Activated naive CD4-positive, alpha-beta T cell treated with anti-CD3 and anti-CD28 coated beads, Interleukin-2, amount 50 U/mL, for 24 hours (primary cell): Measurements from ENCODE around the gene MAPT.

Experiments used
- H3K27ac Mint-ChIP-seq: one replicate; pipeline ENCODE4 v1.8.0; 2021; ENCODE audit warnings: mild to moderate bottlenecking, mixed read lengths
- H3K27me3 Mint-ChIP-seq: one replicate; pipeline ENCODE4 v1.8.0; 2021; ENCODE audit warnings: mixed read lengths
- H3K36me3 Mint-ChIP-seq: one replicate; pipeline ENCODE4 v1.8.0; 2021; ENCODE audit warnings: mixed read lengths
- H3K4me1 Mint-ChIP-seq: one replicate; pipeline ENCODE4 v1.8.0; 2021; ENCODE audit warnings: mixed read lengths
- H3K4me3 Mint-ChIP-seq: one replicate; pipeline ENCODE4 v1.8.0; 2021; ENCODE audit warnings: mild to moderate bottlenecking, mixed read lengths
- H3K9me3 Mint-ChIP-seq: one replicate; pipeline ENCODE4 v1.8.0; 2021; ENCODE audit warnings: mixed read lengths

The MAPT gene

GRCh38 chr17:45876539-45876938, 17.8 kb upstream of the MAPT start:
- Mint-ChIP-seq H3K4me3 (no peak overlapping the region), H3K27me3 (no peaks in the 10 kb centered on the region), H3K27ac (no peak overlapping the region), H3K4me1 (peaks cover 11% of the 10 kb centered on the region), H3K36me3 (no peaks in the 10 kb centered on the region), H3K9me3 (no peaks in the 10 kb centered on the region)

DNA sequence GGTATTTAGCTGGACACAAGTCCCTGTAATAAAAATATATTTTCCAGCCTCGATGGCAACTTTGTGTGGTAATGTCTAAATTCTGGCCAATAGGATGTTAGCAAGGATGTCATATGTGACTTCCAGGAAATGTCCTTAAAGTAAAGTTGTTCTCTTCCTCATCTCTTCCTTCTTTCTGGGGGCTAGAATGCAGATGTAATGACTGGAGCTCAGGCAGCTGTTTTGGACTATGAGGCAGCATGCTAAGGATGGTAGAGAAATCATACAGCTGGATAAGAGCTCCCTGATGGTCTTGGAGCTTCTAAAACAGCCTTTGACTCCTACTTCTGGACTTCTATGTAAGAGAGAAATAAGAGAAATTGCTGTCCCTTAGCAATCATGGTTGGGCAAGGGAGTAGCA, 16.9 kb upstream of the MAPT start:
- Mint-ChIP-seq H3K27ac (no peak overlapping the region), H3K9me3 (no peaks in the 10 kb centered on the region), H3K36me3 (no peaks in the 10 kb centered on the region), H3K4me3 (no peak overlapping the region), H3K4me1 (peaks cover 11% of the 10 kb centered on the region), H3K27me3 (no peaks in the 10 kb centered on the region)

DNA sequence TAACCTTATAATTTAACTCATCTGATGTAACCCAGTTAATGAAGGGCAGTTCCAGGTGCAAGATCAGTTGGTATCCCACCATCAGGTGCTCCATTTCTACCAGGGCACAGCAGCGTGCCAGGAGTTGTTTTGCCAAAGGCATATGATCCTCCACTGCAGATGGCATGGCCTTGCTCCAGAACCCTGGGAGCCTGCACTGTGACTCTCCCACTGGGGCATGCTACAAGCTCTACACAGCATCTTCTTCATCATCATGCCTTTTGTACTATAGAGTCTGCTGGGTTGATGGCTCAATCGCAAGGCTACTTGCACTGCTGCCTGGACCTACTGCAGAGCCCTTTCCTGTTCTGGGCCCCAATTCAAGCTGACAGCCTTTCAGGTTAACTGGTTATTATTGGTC, 11.3 kb upstream of the MAPT start:
- Mint-ChIP-seq H3K4me3 (no peak overlapping the region), H3K4me1 (no peaks in the 10 kb centered on the region), H3K36me3 (no peaks in the 10 kb centered on the region), H3K27ac (no peak overlapping the region), H3K27me3 (no peaks in the 10 kb centered on the region), H3K9me3 (no peaks in the 10 kb centered on the region)

DNA sequence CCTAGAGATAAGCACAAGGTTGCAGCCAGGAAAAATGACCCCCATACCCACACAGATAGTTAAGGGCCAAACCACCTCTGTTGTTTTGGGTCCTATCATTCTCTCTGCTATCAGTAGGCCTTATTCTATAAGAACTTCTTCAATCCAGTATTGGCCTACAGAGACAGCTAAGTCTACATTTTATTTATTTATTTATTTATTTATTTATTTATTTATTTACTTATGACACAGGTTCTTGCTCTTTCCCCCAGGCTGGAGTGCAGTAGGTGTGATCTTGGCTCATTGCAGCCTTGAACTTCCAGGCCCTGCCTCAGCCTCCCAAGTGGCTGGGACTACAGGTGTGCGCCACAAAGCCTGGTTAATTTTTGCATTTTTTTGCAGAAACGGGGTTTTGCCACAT, 7.5 kb upstream of the MAPT start:
- Mint-ChIP-seq H3K4me1 (no peaks in the 10 kb centered on the region), H3K36me3 (no peaks in the 10 kb centered on the region), H3K27me3 (no peaks in the 10 kb centered on the region), H3K4me3 (no peak overlapping the region), H3K27ac (no peak overlapping the region), H3K9me3 (no peaks in the 10 kb centered on the region)

DNA sequence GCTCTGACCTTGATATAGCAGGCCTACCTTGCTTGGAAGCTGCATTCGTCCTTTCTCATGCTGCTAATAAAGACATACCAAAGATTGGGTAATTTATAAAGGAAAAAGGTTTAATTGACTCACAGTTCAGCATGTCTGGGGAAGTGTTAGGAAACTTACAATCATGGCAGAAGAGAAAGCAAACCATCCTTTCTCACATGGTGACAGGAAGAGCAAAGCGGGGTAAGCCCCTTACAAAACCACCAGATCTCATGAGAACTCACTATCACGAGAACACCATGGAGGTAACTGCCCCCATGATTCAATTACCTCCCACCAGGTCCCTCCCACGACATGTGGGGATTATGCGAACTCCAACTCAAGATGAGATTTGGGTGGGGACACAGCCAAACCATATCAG, 6.0 kb upstream of the MAPT start:
- Mint-ChIP-seq H3K9me3 (no peaks in the 10 kb centered on the region), H3K4me1 (no peaks in the 10 kb centered on the region), H3K27me3 (no peaks in the 10 kb centered on the region), H3K27ac (no peak overlapping the region), H3K36me3 (no peaks in the 10 kb centered on the region), H3K4me3 (no peak overlapping the region)

- Mint-ChIP-seq H3K36me3 (no peaks in the 10 kb centered on the region), H3K27me3 (no peaks in the 10 kb centered on the region), H3K27ac (no peak overlapping the region), H3K9me3 (no peaks in the 10 kb centered on the region), H3K4me1 (peaks cover 4% of the 10 kb centered on the region), H3K4me3 (no peak overlapping the region)
These were observed 4.8 kb upstream of the MAPT start for GRCh38 chr17:45889579-45889978.

DNA sequence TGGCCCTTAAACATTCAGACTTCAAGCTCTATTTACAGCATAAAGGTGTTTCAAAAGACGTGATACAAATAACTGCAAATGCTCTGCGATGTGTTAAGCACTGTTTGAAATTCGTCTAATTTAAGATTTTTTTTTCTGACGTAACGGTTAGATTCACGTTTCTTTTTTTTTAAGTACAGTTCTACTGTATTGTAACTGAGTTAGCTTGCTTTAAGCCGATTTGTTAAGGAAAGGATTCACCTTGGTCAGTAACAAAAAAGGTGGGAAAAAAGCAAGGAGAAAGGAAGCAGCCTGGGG, 681 bp upstream of the MAPT start:
- peaks cover 11% of the 10 kb centered on the region for H3K27me3 Mint-ChIP-seq
- H3K36me3 Mint-ChIP-seq = no peaks in the 10 kb centered on the region
- H3K9me3 Mint-ChIP-seq = no peaks in the 10 kb centered on the region
- peaks cover 26% of the 10 kb centered on the region for H3K4me1 Mint-ChIP-seq
- peak overlapping the region; percentile 88 for H3K4me3 Mint-ChIP-seq
- peak overlapping the region; percentile 70 for H3K27ac Mint-ChIP-seq

DNA sequence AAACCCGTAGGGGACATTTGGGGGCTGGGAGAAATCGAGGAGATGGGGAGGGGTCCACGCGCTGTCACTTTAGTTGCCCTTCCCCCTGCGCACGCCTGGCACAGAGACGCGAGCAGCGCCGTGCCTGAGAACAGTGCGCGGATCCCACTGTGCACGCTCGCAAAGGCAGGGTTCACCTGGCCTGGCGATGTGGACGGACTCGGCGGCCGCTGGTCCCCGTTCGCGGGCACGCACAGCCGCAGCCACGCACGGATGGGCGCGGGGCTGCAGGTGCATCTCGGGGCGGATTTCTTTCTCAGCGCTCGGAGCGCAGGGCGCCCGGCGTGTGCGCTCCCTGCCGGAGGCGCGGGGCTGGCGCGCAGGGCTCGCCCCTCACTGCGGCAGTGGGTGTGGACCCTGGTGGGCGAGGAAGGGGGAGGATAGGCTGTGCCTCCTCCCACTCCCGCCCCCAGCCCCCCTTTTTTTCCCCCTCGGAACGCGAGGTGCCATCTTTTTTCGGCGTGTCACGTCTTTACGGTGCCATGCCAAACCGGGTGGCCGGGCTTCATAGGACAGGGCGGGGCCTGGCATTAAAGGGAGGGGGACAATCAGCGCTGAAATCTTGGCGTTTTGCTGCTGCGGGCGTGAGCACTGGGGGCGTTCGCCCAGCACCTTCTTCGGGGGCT, 1.1 kb downstream of the MAPT start:
- Mint-ChIP-seq H3K36me3 (no peaks in the 10 kb centered on the region), H3K27ac (peak overlapping the region; percentile 35), H3K27me3 (peaks cover 23% of the 10 kb centered on the region), H3K4me1 (peaks cover 27% of the 10 kb centered on the region), H3K9me3 (no peaks in the 10 kb centered on the region), H3K4me3 (peak overlapping the region; percentile 88)

DNA sequence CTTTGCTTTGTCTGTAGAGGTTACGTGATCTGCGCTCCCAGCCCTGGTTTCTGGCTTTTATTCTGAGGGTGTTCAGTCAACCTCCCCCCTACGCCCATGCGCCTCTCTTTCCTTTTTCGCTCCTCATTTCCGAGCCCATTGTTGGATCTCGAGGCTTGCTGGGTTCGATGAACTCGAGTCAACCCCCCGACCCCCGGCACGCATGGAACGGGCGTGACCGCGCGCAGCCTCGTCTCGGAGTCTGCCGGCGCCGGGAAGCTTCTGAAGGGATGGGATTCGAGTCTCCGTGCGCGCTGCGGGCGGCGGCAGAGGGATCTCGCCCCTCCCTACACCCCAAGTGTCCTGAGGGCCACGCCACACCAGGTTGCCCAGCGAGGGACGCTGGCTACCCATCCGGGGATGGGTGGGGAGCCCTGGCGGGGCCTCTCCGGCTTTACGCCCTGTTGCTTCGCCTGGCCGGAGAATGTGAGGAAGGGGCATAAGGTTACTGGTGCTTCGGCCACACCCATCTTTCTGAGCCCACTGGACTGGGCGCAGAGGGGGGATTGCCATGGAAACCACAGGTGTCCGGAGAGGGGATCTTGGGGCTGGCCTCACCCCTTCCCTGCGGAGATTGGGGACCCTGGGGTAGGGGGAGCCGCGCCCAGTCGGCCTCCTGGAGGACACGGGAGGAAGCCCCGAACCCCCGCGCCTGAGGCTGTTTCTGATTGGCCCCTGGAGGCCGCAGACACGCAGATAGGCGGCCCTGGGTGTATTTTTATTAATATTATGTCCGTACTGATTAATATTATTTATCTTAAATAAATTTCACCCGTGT, 1.8 kb downstream of the MAPT start:
- Mint-ChIP-seq H3K4me3 (peak overlapping the region; percentile 88), H3K27me3 (peaks cover 29% of the 10 kb centered on the region), H3K9me3 (no peaks in the 10 kb centered on the region), H3K36me3 (no peaks in the 10 kb centered on the region), H3K4me1 (peaks cover 27% of the 10 kb centered on the region), H3K27ac (no peak overlapping the region)

GRCh38 chr17:45896803-45897693, 2.7 kb downstream of the MAPT start:
- Mint-ChIP-seq H3K36me3 (no peaks in the 10 kb centered on the region), H3K9me3 (no peaks in the 10 kb centered on the region), H3K4me3 (peak overlapping the region; percentile 54), H3K27me3 (peaks cover 33% of the 10 kb centered on the region), H3K27ac (no peak overlapping the region), H3K4me1 (peaks cover 27% of the 10 kb centered on the region)

DNA sequence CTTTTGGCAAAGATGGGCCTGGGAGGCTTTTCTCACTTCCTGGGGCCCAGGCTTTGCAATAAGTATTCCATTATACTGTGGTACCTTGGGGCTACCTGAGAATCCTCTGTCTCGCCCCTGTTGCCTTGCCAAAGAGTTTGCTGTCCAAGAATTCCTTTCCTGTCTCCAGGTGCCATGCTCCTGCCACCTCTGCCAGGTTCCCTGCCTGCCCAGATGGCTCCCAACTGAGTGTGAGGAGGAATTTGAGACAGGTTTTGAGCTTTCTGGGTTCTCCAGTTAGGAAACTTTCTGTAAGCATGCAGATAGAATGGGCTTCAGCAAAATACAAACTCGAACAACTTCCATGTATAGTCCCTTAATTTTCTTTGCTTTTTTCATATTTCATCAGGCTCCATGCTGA, 5.8 kb downstream of the MAPT start:
- H3K4me3 Mint-ChIP-seq = no peak overlapping the region
- H3K27ac Mint-ChIP-seq = no peak overlapping the region
- peaks cover 21% of the 10 kb centered on the region for H3K4me1 Mint-ChIP-seq
- no peaks in the 10 kb centered on the region for H3K36me3 Mint-ChIP-seq
- peaks cover 39% of the 10 kb centered on the region for H3K27me3 Mint-ChIP-seq
- no peaks in the 10 kb centered on the region for H3K9me3 Mint-ChIP-seq

DNA sequence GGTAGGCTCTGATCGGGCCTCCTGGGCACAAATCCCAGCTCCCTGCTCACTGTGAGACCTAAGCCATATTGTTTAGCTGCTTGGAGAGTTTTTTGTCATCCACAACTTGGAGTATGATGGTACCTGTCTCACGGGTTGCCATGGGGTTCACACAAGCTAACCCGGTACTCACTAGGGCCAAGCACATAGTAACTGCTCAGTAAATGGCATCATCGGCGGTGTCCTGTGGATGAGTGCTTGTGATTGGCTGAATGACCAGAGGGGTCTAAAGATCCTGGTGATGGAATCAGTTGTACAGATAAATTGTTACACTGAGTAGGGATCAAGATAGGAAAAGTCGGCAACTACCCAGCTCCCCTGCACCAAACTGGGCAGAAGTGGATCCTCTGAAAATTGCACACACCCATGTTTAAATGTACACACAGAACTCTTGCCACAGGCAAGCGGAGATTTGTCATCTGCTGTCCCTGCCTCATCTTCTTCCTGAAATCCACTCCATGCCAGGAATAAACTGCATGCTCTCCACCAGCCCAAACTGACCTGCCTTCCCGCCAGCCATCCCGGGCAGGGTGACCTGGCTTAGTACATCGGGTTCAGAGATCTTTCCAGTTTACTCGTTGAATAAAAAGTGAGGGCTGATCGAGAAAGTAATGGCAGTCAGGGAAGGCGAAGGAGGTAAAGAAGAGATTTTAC, 6.5 kb downstream of the MAPT start:
- H3K4me1 Mint-ChIP-seq = peaks cover 19% of the 10 kb centered on the region
- H3K27ac Mint-ChIP-seq = no peak overlapping the region
- peaks cover 39% of the 10 kb centered on the region for H3K27me3 Mint-ChIP-seq
- H3K36me3 Mint-ChIP-seq = no peaks in the 10 kb centered on the region
- H3K4me3 Mint-ChIP-seq = no peak overlapping the region
- no peaks in the 10 kb centered on the region for H3K9me3 Mint-ChIP-seq

- Mint-ChIP-seq H3K4me3 (no peak overlapping the region), H3K36me3 (no peaks in the 10 kb centered on the region), H3K27me3 (peaks cover 37% of the 10 kb centered on the region), H3K4me1 (peaks cover 23% of the 10 kb centered on the region), H3K27ac (no peak overlapping the region), H3K9me3 (no peaks in the 10 kb centered on the region)
These were observed 8.6 kb downstream of the MAPT start for GRCh38 chr17:45902892-45903346.

DNA sequence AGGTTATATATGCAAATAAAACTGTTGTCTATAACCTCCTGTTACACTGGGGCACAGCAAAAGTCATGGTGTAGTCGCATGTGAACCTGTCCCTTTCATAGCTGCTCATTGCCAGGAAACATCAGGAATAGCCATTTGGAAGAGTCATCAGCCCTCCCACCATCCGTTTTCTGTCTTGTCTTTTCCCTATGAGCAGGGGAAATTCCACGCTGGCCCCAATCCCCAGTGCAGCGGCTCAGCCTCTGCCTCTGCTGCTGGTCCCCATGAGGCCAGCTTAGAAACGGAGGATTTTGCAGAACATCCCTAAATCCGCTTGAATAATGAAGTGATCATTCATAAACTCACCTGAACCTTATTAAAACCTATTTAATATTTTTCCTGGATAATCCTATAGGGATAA, 10.5 kb downstream of the MAPT start:
- H3K4me3 Mint-ChIP-seq = no peak overlapping the region
- H3K4me1 Mint-ChIP-seq = peaks cover 23% of the 10 kb centered on the region
- H3K36me3 Mint-ChIP-seq = no peaks in the 10 kb centered on the region
- H3K27me3 Mint-ChIP-seq = peaks cover 20% of the 10 kb centered on the region
- H3K9me3 Mint-ChIP-seq = no peaks in the 10 kb centered on the region
- H3K27ac Mint-ChIP-seq = no peak overlapping the region

DNA sequence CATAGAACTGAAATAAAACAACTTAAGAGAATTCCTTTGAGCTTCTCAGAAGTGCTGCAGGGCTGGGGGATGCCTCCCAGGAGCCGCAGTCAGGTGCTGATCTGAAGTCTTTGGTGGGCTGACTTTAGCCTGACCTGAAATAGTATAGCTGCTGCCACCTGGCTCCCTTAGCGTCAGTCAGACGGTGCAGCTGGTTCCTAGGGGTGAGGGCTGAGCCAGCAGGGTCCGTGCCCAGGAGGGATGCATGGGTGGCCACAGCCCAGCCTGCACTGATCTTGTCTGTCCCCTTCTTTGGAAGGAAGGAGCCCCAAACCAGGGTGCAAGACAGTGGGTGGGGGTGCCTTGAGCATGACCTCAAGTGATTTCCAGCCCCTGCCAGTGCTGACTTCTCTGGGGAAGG, 11.5 kb downstream of the MAPT start:
- Mint-ChIP-seq H3K9me3 (no peaks in the 10 kb centered on the region), H3K4me1 (peaks cover 23% of the 10 kb centered on the region), H3K4me3 (no peak overlapping the region), H3K36me3 (no peaks in the 10 kb centered on the region), H3K27me3 (peaks cover 15% of the 10 kb centered on the region), H3K27ac (no peak overlapping the region)
